K562 (cell line): ENCODE results near the gene LAIR1. TPM values are rescaled to one million over a fixed set of nuclear protein-coding genes. Genes with fewer than 3 reads are reported as not detected.

Experiments
- CHD2 ChIP-seq: IDR thresholded peaks from 2 replicates; pipeline ENCODE4 v1.6.1; 2011; ENCODE audit warnings: low read depth, low read length
- MAZ ChIP-seq, 2 experiments: fragments of 450-650 bp in 1 of 2; sonication (generic) in 1 of 2; formaldehyde crosslinking; IDR thresholded peaks in 1 of 2; conservative IDR thresholded peaks in 1 of 2; 2 replicates each; pipeline versions ENCODE4 v1.4.0 to v1.5.0; 2020; ENCODE audit warnings: mild to moderate bottlenecking in 1 of 2, missing genetic modification reagents in 1 of 2
- ZNF696 ChIP-seq: fragments of 250-450 bp; sonication (Bioruptor Pico); conservative IDR thresholded peaks from 2 replicates; pipeline ENCODE4 v1.4.0; 2020; ENCODE audit warnings: mild to moderate bottlenecking, moderate library complexity
- polyA plus RNA-seq, 8 experiments: library from polyadenylated mRNA; depleted of rRNA in 4 of 8; stranded (reverse) in 5 of 8; unstranded in 3 of 8; fragments of >200 nt; fragmentation: Nextera tagmentation in 2 of 8; fragmentation: Illumina TruSeq in 1 of 8; extraction: Ambion mirVana in 2 of 8; extraction: Trizol in 1 of 8; gene quantifications; 2 replicates each; pipeline versions ENCODE4 v1.2.1 to v1.2.3, GENCODE V29; 2011 to 2014; ENCODE audit warnings: inconsistent platforms in 1 of 8, missing spikeins in 1 of 8
- total RNA-seq, 7 experiments: library from RNA; depleted of rRNA in 6 of 7; stranded (reverse); fragments of >200 nt in 6 of 7; fragmentation: Illumina TruSeq in 2 of 7; extraction: Trizol in 2 of 7; gene quantifications; 2 replicates each; pipeline versions ENCODE4 v1.2.1 to v1.2.3, GENCODE V29; 2011 to 2021; ENCODE audit warnings: low replicate concordance in 1 of 7
- TF ChIP-seq, protein P1 (sequence below): fragments of 450-650 bp; IDR thresholded peaks from 2 replicates; pipeline ENCODE4 v1.6.1; 2016; ENCODE audit warnings: mild to moderate bottlenecking, moderate library complexity

Gene LAIR1
- total and polyA plus RNA-seq, 9 of the 15 experiments (the other 6 are each of a cell fraction or from before 2014, with no cell fraction given) = 0.12 to 0.54 (median 0.24) TPM; not detected in 6

DNA sequence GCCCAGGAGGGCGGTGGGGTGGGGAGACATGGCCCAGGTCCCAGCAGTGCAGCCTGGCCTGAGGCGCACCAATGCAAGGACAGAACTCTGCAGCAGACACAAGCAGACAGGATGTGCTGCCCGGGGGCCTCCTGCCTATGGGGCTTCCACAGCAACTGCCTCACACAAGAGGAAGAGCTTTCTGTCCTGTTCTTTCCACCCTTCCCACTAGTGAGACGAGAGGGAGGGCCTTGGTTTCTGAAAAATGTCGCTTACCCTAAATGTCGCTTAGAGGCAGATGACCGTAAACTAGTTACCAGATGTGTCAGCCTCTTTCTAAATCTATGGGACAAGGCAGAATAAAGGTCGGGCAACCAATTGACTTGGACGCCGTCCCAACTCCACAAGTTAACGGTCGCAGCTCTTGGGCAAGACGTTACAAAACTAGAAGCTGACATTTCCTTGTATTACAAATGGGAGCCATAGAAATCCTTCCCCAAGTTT lies at the start of gene LAIR1 (continued):
- TF ChIP-seq MAZ (CRISPR knock-in tag; conservative IDR thresholded peaks at IDR 0.05 in 1 of 2, IDR thresholded peaks at IDR 0.05 in 1 of 2) (peak in 1 of 2 experiments; percentile 18; a peak in 1 of 4 replicates), ZNF696 (CRISPR knock-in tag) (no peak), CHD2 (no peak)
- TF ChIP-seq, protein P1, sequence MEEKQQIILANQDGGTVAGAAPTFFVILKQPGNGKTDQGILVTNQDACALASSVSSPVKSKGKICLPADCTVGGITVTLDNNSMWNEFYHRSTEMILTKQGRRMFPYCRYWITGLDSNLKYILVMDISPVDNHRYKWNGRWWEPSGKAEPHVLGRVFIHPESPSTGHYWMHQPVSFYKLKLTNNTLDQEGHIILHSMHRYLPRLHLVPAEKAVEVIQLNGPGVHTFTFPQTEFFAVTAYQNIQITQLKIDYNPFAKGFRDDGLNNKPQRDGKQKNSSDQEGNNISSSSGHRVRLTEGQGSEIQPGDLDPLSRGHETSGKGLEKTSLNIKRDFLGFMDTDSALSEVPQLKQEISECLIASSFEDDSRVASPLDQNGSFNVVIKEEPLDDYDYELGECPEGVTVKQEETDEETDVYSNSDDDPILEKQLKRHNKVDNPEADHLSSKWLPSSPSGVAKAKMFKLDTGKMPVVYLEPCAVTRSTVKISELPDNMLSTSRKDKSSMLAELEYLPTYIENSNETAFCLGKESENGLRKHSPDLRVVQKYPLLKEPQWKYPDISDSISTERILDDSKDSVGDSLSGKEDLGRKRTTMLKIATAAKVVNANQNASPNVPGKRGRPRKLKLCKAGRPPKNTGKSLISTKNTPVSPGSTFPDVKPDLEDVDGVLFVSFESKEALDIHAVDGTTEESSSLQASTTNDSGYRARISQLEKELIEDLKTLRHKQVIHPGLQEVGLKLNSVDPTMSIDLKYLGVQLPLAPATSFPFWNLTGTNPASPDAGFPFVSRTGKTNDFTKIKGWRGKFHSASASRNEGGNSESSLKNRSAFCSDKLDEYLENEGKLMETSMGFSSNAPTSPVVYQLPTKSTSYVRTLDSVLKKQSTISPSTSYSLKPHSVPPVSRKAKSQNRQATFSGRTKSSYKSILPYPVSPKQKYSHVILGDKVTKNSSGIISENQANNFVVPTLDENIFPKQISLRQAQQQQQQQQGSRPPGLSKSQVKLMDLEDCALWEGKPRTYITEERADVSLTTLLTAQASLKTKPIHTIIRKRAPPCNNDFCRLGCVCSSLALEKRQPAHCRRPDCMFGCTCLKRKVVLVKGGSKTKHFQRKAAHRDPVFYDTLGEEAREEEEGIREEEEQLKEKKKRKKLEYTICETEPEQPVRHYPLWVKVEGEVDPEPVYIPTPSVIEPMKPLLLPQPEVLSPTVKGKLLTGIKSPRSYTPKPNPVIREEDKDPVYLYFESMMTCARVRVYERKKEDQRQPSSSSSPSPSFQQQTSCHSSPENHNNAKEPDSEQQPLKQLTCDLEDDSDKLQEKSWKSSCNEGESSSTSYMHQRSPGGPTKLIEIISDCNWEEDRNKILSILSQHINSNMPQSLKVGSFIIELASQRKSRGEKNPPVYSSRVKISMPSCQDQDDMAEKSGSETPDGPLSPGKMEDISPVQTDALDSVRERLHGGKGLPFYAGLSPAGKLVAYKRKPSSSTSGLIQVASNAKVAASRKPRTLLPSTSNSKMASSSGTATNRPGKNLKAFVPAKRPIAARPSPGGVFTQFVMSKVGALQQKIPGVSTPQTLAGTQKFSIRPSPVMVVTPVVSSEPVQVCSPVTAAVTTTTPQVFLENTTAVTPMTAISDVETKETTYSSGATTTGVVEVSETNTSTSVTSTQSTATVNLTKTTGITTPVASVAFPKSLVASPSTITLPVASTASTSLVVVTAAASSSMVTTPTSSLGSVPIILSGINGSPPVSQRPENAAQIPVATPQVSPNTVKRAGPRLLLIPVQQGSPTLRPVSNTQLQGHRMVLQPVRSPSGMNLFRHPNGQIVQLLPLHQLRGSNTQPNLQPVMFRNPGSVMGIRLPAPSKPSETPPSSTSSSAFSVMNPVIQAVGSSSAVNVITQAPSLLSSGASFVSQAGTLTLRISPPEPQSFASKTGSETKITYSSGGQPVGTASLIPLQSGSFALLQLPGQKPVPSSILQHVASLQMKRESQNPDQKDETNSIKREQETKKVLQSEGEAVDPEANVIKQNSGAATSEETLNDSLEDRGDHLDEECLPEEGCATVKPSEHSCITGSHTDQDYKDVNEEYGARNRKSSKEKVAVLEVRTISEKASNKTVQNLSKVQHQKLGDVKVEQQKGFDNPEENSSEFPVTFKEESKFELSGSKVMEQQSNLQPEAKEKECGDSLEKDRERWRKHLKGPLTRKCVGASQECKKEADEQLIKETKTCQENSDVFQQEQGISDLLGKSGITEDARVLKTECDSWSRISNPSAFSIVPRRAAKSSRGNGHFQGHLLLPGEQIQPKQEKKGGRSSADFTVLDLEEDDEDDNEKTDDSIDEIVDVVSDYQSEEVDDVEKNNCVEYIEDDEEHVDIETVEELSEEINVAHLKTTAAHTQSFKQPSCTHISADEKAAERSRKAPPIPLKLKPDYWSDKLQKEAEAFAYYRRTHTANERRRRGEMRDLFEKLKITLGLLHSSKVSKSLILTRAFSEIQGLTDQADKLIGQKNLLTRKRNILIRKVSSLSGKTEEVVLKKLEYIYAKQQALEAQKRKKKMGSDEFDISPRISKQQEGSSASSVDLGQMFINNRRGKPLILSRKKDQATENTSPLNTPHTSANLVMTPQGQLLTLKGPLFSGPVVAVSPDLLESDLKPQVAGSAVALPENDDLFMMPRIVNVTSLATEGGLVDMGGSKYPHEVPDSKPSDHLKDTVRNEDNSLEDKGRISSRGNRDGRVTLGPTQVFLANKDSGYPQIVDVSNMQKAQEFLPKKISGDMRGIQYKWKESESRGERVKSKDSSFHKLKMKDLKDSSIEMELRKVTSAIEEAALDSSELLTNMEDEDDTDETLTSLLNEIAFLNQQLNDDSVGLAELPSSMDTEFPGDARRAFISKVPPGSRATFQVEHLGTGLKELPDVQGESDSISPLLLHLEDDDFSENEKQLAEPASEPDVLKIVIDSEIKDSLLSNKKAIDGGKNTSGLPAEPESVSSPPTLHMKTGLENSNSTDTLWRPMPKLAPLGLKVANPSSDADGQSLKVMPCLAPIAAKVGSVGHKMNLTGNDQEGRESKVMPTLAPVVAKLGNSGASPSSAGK = no peak
